NCI-H1105 treated with DMSO at 0.1 percent for 48 hours (cell line): ENCODE data around the gene NEIL1.
"Not testable (repeated sequence)": the region's sequence is repeated elsewhere in the genome, so short reads cannot be mapped to it uniquely, and the experiment has no call there.

Experiments used
- DNase-seq: peaks from one replicate; lab custom pipeline; 2025; lab: John Stamatoyannopoulos, UW

Gene NEIL1

DNA sequence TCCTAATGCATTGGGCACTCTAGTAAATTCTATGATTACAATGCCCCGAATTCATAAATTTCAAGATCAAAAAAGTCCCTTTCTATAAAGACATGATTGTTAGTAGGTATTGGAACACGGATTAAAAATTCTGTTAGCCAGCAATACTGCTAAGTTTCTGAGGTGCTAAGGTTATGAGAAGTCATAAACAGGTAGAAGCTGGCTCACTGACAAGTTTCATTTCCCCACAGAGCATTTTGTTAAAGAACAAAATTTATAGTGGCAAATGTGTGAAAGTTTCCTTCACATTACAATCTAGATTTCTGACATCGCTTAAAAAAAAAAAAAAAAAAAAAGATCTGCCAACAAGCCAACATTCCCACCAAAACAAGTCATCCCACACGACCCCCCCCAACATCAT is 33.9 kb downstream of the NEIL1 start:
- no peak for DNase-seq

- not testable (repeated sequence) for DNase-seq
Observed at GRCh38 chr15:75383986-75384385, 37.1 kb downstream of the NEIL1 start.

DNA sequence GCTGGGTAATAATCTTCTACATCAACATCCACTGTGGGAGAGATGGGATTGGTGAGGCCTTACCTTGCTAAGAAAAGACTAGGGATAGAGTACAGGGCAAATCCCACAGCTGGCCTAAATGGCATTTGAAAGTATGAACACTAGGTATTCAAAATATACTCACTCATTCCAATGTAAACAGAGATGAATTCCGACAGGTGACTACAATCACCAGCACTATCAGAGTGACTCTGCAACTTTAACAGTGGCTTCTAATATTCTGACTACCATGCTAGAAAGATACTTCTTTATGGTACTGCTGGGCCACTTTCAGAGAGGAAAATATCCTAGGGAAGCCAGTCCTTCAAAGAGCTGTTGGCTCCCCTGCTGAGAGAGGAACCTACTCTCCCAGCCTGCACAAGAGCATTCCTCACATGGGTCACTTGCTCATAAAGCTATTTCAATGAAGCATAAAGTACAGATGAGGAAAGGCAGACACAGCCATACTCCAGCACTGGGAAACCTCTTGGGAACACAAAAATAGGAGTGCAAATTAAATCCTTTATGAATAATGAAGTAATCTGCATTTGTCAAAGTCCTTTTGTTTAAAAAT is 43.0 kb downstream of the NEIL1 start:
- no peak for DNase-seq

DNA sequence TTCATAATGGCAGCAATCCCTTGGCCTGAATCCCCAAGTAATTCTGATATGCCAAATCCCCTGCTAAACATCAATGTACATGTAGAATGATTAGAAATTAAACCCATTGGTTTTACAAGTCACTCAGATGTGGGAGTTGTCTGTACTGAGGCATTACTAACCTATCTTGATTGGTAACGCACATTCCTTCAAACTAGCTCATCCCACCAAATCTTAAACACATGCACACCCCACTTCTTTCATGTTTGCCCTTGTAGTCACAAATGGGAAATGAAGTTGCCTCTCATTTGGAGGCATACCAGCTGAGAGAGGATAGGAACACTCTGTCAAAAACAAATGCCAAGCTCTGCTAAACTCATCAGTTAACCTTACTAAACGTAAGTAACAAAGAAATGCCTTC is 50.7 kb downstream of the NEIL1 start:
- DNase-seq, result no peak

- DNase-seq, result no peak
Observed at GRCh38 chr15:75403892-75404291, 57.1 kb downstream of the NEIL1 start.
